ENCODE data around the gene TMEM240.
"Not testable (repeated sequence)": the region's sequence is repeated elsewhere in the genome, so short reads cannot be mapped to it uniquely, and the experiment has no call there.

TMEM240 gene

DNA sequence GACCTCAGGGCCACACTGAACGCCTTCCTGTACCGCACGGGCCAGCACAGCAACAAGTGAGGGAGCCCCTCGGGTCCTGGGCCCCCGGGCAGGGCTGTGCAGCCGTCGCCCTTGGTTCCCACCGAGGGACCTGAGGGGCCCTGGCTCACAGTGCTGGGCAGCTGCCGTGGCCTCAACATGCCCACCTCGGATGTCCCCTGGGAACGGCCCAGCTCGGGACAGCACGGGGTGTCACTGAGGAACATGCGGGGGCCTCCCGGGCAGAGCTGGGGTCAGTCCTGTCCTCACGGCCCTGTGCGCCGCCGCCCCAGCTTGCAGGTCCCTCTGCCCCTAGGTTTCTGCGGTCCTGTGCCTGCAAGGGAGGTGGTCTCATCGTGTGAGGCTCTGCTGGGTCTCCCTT is 13.9 kb downstream of the TMEM240 start:
- not testable (repeated sequence) for DNase-seq (ENCODE audit: low spot score); H2BK15ac ChIP-seq (ENCODE audit: low read length); H4K8ac ChIP-seq (ENCODE audit: low read depth, low read length); H3K79me1 ChIP-seq (ENCODE audit: low read depth, low read length); H3K27me3 ChIP-seq (ENCODE audit: control insufficient read depth in 3 of 3, insufficient read depth in 3 of 3, low read depth in 1 of 3, low read length in 3 of 3); H3K23ac ChIP-seq (ENCODE audit: low read depth, low read length, poor library complexity); H3K18ac ChIP-seq (ENCODE audit: low read length); H2AK5ac ChIP-seq (ENCODE audit: low read depth, low read length); H2BK12ac ChIP-seq (ENCODE audit: low read length); H3K14ac ChIP-seq (ENCODE audit: low read length); H3K4me2 ChIP-seq (ENCODE audit: insufficient read depth, low read length, poor library complexity, severe bottlenecking); H3K27ac ChIP-seq (replicated peaks; ENCODE audit: low read length); H3K9ac ChIP-seq (ENCODE audit: low read depth, low read length, poor library complexity); H2BK120ac ChIP-seq (ENCODE audit: low read depth, low read length); H2BK5ac ChIP-seq (ENCODE audit: low read length); H3K4me3 ChIP-seq (ENCODE audit: low read length in 2 of 2); H4K91ac ChIP-seq (ENCODE audit: low read depth, low read length, poor library complexity); H3K4me1 ChIP-seq (ENCODE audit: control insufficient read depth in 2 of 2, insufficient read depth in 1 of 2, low read depth in 1 of 2, low read length in 2 of 2); H3K4ac ChIP-seq (ENCODE audit: low read length); H2AFZ ChIP-seq (ENCODE audit: low read length)
- no CpG with 5 or more reads among the region's 21 CpGs for WGBS, 2 donors (ENCODE audit: extremely low coverage in 2 of 2, insufficient read length in 2 of 2, insufficient replicate concordance in 1 of 2)
- peaks cover 4 to 14% of the 10 kb centered on the region in 2 donors for H3K9me3 ChIP-seq (replicated peaks in 1 of 2; ENCODE audit: control insufficient read depth in 2 of 2, insufficient read depth in 1 of 2, low read depth in 1 of 2, low read length in 2 of 2)
- H3K36me3 ChIP-seq (replicated peaks in 1 of 2; ENCODE audit: control insufficient read depth in 2 of 2, insufficient read depth in 2 of 2, low read length in 2 of 2): peaks cover 14 to 48% of the 10 kb centered on the region in 2 donors

DNA sequence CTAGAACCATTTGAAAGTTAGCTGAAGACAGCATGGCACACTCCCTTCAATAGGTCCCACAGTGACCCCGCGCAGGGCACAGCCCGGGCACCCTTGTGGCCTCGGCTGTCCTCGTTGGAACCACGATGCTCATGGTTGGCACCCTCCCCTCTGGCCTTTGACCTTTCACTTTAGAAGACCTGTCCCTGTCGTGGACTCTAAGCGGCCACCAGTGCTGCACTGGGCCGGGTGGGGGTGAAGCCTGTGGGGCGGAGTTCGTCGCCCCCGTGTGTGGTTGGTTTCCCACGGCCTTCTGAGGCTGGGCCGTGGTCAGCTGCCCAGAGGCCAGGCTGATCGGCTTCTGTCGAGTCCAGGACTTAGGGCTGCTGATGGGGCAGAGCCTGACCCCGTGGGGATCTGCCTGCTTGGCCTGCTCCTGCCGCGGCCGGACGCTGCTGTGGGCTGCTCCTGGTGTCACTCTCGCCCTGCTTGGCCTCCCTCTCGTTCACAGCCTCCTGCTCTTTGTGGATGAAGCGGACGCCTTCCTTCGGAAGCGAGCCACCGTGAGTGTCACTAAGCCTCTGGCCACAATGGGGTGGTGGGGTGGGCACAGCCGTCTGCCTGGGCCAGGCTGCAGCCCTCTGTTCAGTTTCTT is 15.6 kb downstream of the TMEM240 start:
- not testable (repeated sequence) for H3K9ac ChIP-seq (ENCODE audit: low read depth, low read length, poor library complexity); H3K27me3 ChIP-seq (ENCODE audit: control insufficient read depth in 3 of 3, insufficient read depth in 3 of 3, low read depth in 1 of 3, low read length in 3 of 3); H3K79me1 ChIP-seq (ENCODE audit: low read depth, low read length); H2BK15ac ChIP-seq (ENCODE audit: low read length); H3K4ac ChIP-seq (ENCODE audit: low read length); H2BK120ac ChIP-seq (ENCODE audit: low read depth, low read length); H2AFZ ChIP-seq (ENCODE audit: low read length); H3K4me2 ChIP-seq (ENCODE audit: insufficient read depth, low read length, poor library complexity, severe bottlenecking); H3K9me3 ChIP-seq (replicated peaks in 1 of 2; ENCODE audit: control insufficient read depth in 2 of 2, insufficient read depth in 1 of 2, low read depth in 1 of 2, low read length in 2 of 2); H3K18ac ChIP-seq (ENCODE audit: low read length); H3K23ac ChIP-seq (ENCODE audit: low read depth, low read length, poor library complexity); DNase-seq (ENCODE audit: low spot score); H2BK12ac ChIP-seq (ENCODE audit: low read length); H3K14ac ChIP-seq (ENCODE audit: low read length); H3K4me1 ChIP-seq (ENCODE audit: control insufficient read depth in 2 of 2, insufficient read depth in 1 of 2, low read depth in 1 of 2, low read length in 2 of 2); H3K4me3 ChIP-seq (ENCODE audit: low read length in 2 of 2); H2AK5ac ChIP-seq (ENCODE audit: low read depth, low read length); H4K91ac ChIP-seq (ENCODE audit: low read depth, low read length, poor library complexity); H2BK5ac ChIP-seq (ENCODE audit: low read length); H4K8ac ChIP-seq (ENCODE audit: low read depth, low read length); H3K27ac ChIP-seq (replicated peaks; ENCODE audit: low read length)
- no CpG with 5 or more reads among the region's 30 CpGs for WGBS, 2 donors (ENCODE audit: extremely low coverage in 2 of 2, insufficient read length in 2 of 2, insufficient replicate concordance in 1 of 2)
- peaks cover 13 to 50% of the 10 kb centered on the region in 2 donors for H3K36me3 ChIP-seq (replicated peaks in 1 of 2; ENCODE audit: control insufficient read depth in 2 of 2, insufficient read depth in 2 of 2, low read length in 2 of 2)

DNA sequence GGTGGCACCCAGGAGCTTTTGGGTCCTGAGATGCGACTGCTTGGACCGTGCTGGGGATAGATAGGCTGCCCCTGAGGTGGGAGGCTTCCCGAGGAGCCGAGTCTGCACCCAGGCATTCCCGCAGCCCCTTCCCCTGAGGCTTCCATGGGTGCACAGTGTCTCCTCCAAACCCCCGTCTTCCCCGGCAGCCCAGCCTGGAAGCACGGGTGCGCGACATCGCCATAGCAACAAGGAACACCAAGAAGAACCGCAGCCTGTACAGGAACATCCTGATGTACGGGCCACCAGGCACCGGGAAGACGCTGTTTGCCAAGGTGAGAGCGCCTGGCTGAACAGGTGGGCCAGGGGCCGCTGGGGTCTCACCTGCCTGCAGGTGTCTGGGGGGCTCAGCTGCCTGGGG is 16.8 kb downstream of the TMEM240 start:
- H3K4me1 ChIP-seq (ENCODE audit: control insufficient read depth in 2 of 2, insufficient read depth in 1 of 2, low read depth in 1 of 2, low read length in 2 of 2); H2BK5ac ChIP-seq (ENCODE audit: low read length); H3K18ac ChIP-seq (ENCODE audit: low read length); H4K91ac ChIP-seq (ENCODE audit: low read depth, low read length, poor library complexity); H4K8ac ChIP-seq (ENCODE audit: low read depth, low read length); H3K4me2 ChIP-seq (ENCODE audit: insufficient read depth, low read length, poor library complexity, severe bottlenecking); H3K27me3 ChIP-seq (ENCODE audit: control insufficient read depth in 3 of 3, insufficient read depth in 3 of 3, low read depth in 1 of 3, low read length in 3 of 3); H3K27ac ChIP-seq (replicated peaks; ENCODE audit: low read length); H3K14ac ChIP-seq (ENCODE audit: low read length); H3K23ac ChIP-seq (ENCODE audit: low read depth, low read length, poor library complexity); H3K4me3 ChIP-seq (ENCODE audit: low read length in 2 of 2); H3K9ac ChIP-seq (ENCODE audit: low read depth, low read length, poor library complexity); H2BK15ac ChIP-seq (ENCODE audit: low read length); H3K4ac ChIP-seq (ENCODE audit: low read length); H3K79me1 ChIP-seq (ENCODE audit: low read depth, low read length); DNase-seq (ENCODE audit: low spot score); H2AFZ ChIP-seq (ENCODE audit: low read length); H2AK5ac ChIP-seq (ENCODE audit: low read depth, low read length); H3K9me3 ChIP-seq (replicated peaks in 1 of 2; ENCODE audit: control insufficient read depth in 2 of 2, insufficient read depth in 1 of 2, low read depth in 1 of 2, low read length in 2 of 2); H2BK120ac ChIP-seq (ENCODE audit: low read depth, low read length): not testable (repeated sequence)
- H2BK12ac ChIP-seq (ENCODE audit: low read length): peak overlapping the region; percentile 30
- WGBS, 2 donors (ENCODE audit: extremely low coverage in 2 of 2, insufficient read length in 2 of 2, insufficient replicate concordance in 1 of 2): no CpG with 5 or more reads among the region's 17 CpGs
- peaks cover 6 to 42% of the 10 kb centered on the region in 2 donors for H3K36me3 ChIP-seq (replicated peaks in 1 of 2; ENCODE audit: control insufficient read depth in 2 of 2, insufficient read depth in 2 of 2, low read length in 2 of 2)

DNA sequence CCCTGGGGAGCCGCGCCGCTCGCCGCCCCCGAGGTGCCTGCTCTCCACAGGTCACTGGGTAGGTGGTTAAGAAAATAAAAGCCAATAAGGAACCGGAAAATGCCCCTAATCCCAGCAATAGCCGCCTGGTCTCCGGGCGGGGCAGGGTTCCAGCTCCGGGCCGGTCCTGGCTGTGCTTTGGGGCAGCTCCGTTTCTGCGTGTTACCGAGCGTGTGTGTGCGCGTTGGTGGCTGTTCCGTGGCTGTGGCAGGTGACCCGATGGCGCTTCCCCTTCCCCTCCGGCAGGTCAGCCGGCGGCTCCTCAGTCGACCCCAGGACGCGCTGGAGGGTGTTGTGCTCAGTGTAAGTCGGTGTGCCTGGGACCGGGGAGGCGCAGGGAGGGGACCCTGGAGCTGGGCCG is 17.2 kb downstream of the TMEM240 start:
- not testable (repeated sequence) for H3K9me3 ChIP-seq (replicated peaks in 1 of 2; ENCODE audit: control insufficient read depth in 2 of 2, insufficient read depth in 1 of 2, low read depth in 1 of 2, low read length in 2 of 2); H2BK15ac ChIP-seq (ENCODE audit: low read length); H2BK5ac ChIP-seq (ENCODE audit: low read length); H3K23ac ChIP-seq (ENCODE audit: low read depth, low read length, poor library complexity); H3K4ac ChIP-seq (ENCODE audit: low read length); DNase-seq (ENCODE audit: low spot score); H3K79me1 ChIP-seq (ENCODE audit: low read depth, low read length); H3K27ac ChIP-seq (replicated peaks; ENCODE audit: low read length); H4K91ac ChIP-seq (ENCODE audit: low read depth, low read length, poor library complexity); H2AK5ac ChIP-seq (ENCODE audit: low read depth, low read length); H2BK120ac ChIP-seq (ENCODE audit: low read depth, low read length); H3K14ac ChIP-seq (ENCODE audit: low read length); H2AFZ ChIP-seq (ENCODE audit: low read length); H3K9ac ChIP-seq (ENCODE audit: low read depth, low read length, poor library complexity); H3K4me2 ChIP-seq (ENCODE audit: insufficient read depth, low read length, poor library complexity, severe bottlenecking); H4K8ac ChIP-seq (ENCODE audit: low read depth, low read length); H3K4me1 ChIP-seq (ENCODE audit: control insufficient read depth in 2 of 2, insufficient read depth in 1 of 2, low read depth in 1 of 2, low read length in 2 of 2); H3K27me3 ChIP-seq (ENCODE audit: control insufficient read depth in 3 of 3, insufficient read depth in 3 of 3, low read depth in 1 of 3, low read length in 3 of 3); H3K4me3 ChIP-seq (ENCODE audit: low read length in 2 of 2); H3K18ac ChIP-seq (ENCODE audit: low read length)
- Histone ChIP-seq H2BK12ac (ENCODE audit: low read length) (peak overlapping the region; percentile 30), H3K36me3 (replicated peaks in 1 of 2; ENCODE audit: control insufficient read depth in 2 of 2, insufficient read depth in 2 of 2, low read length in 2 of 2) (peaks cover 5 to 42% of the 10 kb centered on the region in 2 donors)
- WGBS, 2 donors (ENCODE audit: extremely low coverage in 2 of 2, insufficient read length in 2 of 2, insufficient replicate concordance in 1 of 2): no CpG with 5 or more reads among the region's 31 CpGs
